ENCODE measurements around the gene CST6.
A peak's percentile ranks its signal among the peaks of the same experiment; 100 is the strongest.
"Not testable (repeated sequence)": the region's sequence is repeated elsewhere in the genome, so short reads cannot be mapped to it uniquely, and the experiment has no call there.

The CST6 gene

DNA sequence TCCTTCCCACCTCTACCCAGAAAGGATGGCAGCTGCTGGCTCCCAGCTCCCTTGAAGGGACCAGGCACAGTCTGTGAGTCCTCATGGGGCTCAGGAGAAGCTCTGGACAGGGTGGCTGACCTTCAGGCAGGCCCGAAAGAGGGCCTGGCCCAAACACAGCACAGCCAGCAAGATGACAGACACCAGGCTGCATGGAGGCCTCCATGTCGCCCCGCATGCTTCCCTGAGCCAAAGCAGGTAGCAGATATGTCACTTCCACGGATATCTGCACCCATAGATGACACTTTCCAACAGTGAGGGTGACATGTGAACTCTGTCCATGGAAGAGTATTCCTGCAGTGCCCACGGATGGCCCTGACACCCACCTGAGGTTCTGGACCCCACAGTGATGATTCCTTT, 28.2 kb upstream of the CST6 start:
- DNase-seq (ENCODE audit: low read depth), result no peak

DNA sequence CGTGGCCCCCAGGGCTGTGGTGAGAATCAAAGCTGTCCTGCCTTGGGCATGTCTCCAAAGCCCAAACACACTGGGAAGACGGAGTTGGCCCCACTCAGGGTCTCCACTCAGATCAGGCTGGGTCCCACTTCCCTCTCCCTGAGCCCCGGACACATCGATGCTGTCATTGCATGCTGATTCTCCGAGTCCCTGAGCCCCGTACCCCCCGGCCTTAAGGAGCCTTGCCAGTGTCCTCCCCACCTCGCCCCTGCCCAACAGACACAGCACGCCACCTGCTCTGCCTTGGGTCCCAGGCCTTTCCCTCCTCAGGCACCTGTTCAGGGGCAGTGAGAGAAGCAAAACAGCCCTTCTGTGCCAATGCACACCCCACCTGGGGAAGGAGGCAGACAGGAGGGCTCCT, 24.5 kb upstream of the CST6 start:
- DNase-seq (ENCODE audit: low read depth), result no peak

- DNase-seq (ENCODE audit: low read depth), result peak; percentile 83
These were observed 22.8 kb upstream of the CST6 start for GRCh38 chr11:65988791-65989592.

DNA sequence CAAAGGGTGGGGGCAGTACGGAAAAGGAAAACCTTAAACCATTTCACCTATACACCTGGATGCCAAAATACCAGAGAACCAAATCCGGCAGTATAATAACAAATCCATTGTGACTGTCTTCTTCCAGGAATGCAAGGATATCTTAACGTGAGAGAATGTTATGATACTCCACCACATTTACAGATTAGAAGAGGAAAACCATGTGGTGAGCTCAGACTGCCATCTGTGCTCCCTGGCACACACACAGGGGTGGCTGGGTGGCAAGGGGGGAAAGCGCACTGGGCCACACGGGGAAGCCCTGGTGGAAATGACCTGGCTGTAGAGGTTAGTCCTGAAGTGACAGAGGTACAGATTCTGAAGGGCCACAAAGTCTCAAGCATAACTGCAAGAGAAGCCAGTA, 19.8 kb upstream of the CST6 start:
- no peak for DNase-seq (ENCODE audit: low read depth)

DNA sequence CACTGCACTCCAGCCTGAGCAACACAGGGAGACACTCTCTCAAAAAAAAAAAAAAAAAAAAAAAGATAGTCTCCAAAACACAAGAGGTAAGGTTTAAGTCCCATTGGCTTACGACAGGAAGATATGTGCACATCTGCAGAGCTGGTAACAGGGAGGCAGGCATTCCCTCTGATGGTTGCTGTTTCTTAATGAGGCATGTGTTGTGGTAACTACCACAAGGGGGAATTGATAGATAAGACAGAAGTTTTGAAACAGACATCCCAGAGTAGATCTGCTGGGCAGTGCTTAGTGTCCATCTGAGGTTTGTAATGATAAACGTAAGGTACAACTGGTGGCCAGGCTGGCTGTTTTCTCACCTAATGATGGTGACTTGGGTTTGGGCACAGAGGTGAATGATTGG, 14.5 kb upstream of the CST6 start:
- no peak for DNase-seq (ENCODE audit: low read depth)

DNA sequence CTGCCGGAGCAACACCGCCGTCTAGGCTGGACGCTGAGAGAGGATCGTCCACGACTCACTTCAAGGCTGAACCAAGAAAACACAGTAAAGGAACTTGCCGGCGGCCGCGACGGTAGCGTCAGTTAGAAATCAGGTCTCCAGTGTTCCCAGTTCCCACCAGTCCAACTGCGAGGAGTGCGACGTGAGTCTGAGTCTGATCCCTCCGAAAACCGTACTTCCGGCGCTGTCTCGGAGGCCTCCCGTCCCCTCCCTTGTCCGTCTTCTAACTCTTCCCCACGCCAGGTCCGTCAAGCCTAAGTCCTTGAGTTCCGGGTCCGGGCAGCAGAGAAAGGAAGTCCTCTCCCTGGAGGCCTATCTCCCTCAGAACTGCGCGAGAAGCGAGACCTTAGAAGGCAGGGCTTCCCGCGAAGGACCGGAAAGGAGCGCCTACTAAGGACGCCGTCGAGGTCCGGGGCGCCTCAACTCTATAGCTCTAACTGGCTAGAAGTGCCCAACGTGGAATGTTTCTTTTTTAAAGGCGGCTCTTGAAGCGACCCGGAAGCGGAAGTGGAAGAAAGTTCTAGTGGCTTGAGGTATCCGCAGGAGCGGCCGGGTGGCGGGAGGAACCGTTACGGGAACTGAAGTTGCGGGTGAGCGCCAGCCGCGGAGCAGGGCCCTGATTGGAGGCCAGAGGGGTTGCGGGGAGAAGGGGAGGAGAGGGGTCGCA, 9.7 kb upstream of the CST6 start, which contains the start of the genes BANF1 and EIF1AD:
BANF1 (plus strand) TSS at position 562 of the 706 bp plus-strand sequence. CDS start 748 bp downstream, outside the sequence.
EIF1AD (minus strand) TSS at position 216 of the 706 bp plus-strand sequence. CDS start 1,768 bp downstream, outside the sequence.
- DNase-seq (ENCODE audit: low read depth), result peak; percentile 84

DNA sequence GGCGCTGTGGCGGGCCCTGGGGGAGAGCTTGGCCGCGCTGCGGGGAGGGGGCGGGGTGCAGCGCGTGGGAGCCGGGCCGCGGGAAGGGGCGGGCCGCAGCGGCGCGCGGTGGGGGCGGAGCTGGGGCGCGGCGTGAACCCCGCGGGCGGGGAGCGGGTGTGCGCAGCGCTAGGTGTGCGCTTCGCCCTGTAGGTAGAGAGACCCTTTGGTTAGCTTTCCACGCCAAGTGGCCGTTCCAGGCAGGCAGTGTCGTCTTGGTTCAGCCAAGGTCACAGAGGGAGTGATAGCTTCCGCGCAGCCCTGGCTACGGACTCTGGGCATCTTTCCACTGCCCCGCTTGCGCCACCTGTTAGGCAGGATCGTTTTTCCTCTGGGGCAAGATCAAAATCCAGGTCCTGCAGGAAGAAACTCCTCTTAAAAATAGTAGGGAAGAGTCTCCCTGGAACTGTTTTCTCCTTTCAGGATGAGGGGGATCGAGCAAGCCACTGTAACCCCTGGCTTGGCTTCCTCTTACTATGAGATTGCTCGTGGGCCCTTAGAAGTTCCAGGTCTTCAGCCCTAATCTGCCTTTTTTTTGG, 9.1 kb upstream of the CST6 start:
- no peak for DNase-seq (ENCODE audit: low read depth)

DNA sequence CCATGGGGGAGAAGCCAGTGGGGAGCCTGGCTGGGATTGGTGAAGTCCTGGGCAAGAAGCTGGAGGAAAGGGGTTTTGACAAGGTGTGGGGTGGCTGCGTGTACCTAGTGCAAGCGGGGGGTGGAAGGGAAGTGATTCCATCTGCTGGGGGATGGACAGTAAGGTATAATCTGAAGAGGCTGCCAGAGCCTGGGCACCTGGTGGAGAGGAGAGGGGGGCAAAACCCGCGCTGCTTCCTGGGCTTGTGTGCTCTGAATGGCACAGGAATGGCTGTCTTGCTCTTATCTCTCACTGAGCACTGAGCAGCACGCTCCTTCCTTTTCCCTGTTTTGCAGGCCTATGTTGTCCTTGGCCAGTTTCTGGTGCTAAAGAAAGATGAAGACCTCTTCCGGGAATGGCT, 8.5 kb upstream of the CST6 start:
- DNase-seq (ENCODE audit: low read depth), result no peak

DNA sequence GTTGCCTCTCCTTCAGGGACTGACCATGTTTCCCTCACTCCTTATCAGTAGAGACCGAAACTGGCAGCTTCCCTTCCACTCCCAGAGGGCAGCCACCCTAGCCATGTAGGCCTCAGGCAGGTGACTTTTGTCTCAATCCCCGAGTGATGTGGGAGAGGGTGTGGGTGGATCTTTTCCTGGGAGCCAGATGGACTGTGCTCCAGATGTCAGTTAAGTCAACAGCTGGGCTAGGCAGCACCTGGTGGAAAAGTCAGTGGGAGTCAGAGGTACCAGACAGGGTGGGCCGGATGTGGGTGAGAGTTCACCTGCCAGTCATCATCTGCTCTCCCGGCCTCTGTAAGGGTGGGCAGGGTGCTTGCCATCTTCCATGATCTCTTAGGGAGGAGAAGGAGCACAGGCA, 7.6 kb upstream of the CST6 start:
- DNase-seq (ENCODE audit: low read depth), result no peak

GRCh38 chr11:66006134-66006890, 5.5 kb upstream of the CST6 start:
- no peak for DNase-seq (ENCODE audit: low read depth)

- no peak for DNase-seq (ENCODE audit: low read depth)
These were observed 5.0 kb upstream of the CST6 start for GRCh38 chr11:66006891-66007176.

GRCh38 chr11:66007201-66007634, 4.6 kb upstream of the CST6 start:
- DNase-seq (ENCODE audit: low read depth), result no peak

GRCh38 chr11:66008095-66008467, 3.7 kb upstream of the CST6 start:
- DNase-seq (ENCODE audit: low read depth), result no peak

DNA sequence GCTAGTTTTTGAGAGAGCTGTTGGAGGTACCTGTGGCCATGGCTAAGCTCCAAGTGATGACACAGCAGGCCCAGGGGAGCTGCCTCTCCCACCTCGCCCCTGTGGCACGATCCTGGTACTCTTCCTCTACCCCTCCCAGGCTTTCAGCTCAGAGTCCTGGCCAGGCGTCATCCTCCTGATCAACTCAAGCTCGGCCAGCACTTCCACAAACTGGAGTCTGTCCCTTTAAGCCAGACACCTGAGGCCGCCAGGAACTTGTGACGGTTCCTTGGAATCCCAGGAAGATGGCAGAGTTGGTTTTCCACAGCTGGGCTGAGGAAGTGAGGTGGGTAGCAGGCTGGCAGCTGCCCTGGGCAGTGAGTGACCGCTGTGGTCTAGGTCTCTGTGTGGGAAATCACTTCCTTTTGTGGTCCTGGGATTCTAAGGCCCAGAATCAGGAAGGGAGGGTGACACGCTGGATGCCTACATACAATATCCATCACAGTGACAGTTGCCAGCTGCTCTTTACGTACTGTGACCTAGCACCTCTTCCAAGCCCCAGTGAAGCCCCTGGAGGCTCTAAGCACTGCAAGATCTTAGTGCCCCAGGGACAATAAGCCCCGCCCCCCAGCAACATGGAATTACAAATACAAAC, 3.2 kb upstream of the CST6 start:
- no peak for DNase-seq (ENCODE audit: low read depth)

DNA sequence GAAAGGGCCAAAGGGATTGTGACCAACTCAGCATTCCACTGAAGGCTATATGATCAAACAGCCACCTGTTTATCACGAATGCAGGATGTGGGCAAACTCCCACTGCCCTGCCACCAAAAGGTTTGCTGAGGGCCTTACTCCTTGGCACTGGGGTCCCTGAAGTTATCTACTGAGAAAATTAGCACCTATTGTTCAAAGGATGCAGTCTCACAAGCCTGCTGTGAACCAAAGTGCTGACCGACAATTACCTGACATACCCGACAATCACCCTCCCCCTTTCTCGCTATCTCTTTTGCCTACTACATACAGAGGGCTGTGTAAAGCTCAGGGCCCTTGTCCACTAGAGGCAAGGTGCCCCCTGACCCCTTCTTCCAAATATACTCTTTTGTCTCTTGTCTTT, 1.8 kb upstream of the CST6 start:
- not testable (repeated sequence) for DNase-seq (ENCODE audit: low read depth)

GRCh38 chr11:66011239-66011784, 496 bp upstream of the CST6 start:
- DNase-seq (ENCODE audit: low read depth), result no peak

DNA sequence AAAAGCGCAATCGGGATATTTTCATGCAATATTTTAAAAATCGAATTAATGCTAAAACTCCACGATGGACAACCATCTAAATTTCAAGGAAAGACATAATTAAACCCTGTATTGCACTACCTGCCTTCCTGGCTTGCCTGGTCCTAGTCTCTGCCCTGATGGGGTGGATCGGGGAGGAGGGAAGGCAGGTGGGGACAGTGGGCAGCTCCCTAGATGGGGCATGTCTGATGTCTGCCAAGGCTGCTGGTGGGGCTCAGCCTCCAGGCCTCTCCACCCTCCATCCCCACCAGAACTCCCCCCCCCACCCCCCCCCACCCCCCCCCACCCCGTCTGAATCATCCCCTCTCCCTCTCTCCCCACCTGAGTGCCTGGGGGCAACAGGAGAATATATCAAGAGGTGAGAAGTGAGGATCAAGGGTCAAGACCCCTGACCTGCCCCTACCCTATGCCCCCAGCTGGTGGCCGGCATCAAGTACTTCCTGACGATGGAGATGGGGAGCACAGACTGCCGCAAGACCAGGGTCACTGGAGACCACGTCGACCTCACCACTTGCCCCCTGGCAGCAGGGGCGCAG, 650 bp downstream of the CST6 start:
- no peak for DNase-seq (ENCODE audit: low read depth)

GRCh38 chr11:66012946-66013761, 1.3 kb downstream of the CST6 start:
- DNase-seq (ENCODE audit: low read depth), result no peak

- DNase-seq (ENCODE audit: low read depth), result no peak
These were observed 1.9 kb downstream of the CST6 start for GRCh38 chr11:66013762-66014100.

GRCh38 chr11:66014804-66015453, 3.1 kb downstream of the CST6 start:
- no peak for DNase-seq (ENCODE audit: low read depth)
